LNCAP (cell line): ENCODE data around the gene ABCB8.
A peak's percentile ranks its signal among the peaks of the same experiment; 100 is the strongest.

Source experiments
- CTCF ChIP-seq: fragments of 450-650 bp; IDR thresholded peaks from 2 replicates; pipeline ENCODE4 v1.5.1; 2017; ENCODE audit warnings: mild to moderate bottlenecking

Gene ABCB8

DNA sequence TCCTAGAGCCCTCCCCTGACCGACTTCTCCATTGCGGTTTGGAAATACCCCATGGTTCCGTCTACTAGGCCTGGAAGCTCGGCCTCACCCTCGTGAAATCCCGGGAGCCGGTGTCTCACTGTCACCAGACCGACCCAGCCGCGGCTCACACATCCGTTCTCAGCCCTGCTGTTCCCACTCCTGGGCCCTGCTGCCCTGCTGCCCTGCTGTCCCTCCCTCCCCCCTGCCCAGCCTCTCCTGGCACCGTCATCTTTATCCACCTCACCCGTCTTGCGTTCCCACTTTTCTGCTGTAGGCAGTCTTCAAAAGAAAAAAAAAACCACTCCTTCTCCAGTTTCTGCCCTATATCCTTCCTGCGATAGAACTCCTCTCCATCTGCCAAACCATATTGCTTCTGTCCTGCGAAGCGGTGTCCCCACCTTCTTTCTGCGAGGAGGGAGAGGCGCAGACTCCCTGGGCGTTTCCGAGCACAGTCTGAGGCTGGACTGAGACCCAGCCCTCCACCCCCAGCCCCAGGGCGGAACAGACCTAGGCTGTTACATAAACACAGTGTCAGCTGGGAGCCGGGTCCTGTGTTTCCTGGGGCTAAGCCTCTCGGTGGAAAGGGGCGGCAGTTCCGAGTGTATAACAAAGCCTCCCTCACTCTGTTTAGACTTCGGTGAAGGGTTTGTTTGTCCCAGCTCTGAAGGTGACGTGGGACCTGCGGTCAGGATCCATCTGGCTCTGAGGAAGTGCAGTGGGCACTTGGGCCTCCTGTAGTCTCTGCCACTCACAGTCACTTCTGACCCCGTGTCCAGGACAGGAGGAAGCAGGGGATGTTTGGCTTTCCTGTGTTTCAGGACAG is 60.8 kb downstream of the ABCB8 start:
- no peak for TF ChIP-seq CTCF

GRCh38 chr7:151089893-151090730 is 61.9 kb downstream of the ABCB8 start:
- no peak for TF ChIP-seq CTCF

DNA sequence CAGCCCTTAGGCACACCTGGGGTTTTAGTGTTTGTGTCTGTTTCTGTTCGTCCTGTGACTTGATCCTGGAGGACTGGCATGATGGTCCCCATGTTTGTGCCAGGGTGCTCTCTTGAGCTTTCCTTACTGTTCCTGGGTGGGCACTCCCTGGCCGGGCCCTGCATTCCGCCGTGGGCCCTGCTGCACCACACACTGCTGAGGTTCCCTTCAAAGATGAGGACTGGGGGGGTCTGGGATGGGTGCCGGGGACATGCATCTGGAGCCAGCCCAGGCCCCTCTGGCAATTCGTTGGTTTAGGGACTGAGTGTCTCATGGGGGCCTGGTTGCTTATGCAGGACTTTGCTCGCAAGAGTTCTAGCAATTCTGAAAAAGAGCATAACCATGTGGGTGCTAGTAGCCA is 62.8 kb downstream of the ABCB8 start:
- TF ChIP-seq CTCF: no peak

GRCh38 chr7:151091431-151091830 is 63.2 kb downstream of the ABCB8 start:
- TF ChIP-seq CTCF: peak; percentile 70; the same call in 1 of the 2 replicates

- TF ChIP-seq CTCF: no peak
Observed at GRCh38 chr7:151091988-151092387, 63.7 kb downstream of the ABCB8 start.

- no peak for TF ChIP-seq CTCF
Observed at GRCh38 chr7:151093748-151094147, 65.5 kb downstream of the ABCB8 start.

- no peak for TF ChIP-seq CTCF
Observed at GRCh38 chr7:151094675-151095074, 66.4 kb downstream of the ABCB8 start.
